Neural progenitor cell (in vitro differentiated cells): ENCODE results near the gene PGAM2.

Experiments used
- CTCF ChIP-seq: fragments of 200-600 bp; sonication (generic); IDR thresholded peaks from 2 replicates; pipeline ENCODE4 v1.5.1; 2017; ENCODE audit warnings: antibody characterized with exemption, mild to moderate bottlenecking
- EZH2 ChIP-seq: fragments of 200-600 bp; sonication (generic); IDR thresholded peaks from 2 replicates; pipeline ENCODE4 v1.6.1; 2017; ENCODE audit warnings: antibody characterized with exemption, mild to moderate bottlenecking, moderate library complexity

GRCh38 chr7:44103566-44103922, 38.2 kb upstream of the PGAM2 start:
- TF ChIP-seq CTCF = no peak
- TF ChIP-seq EZH2 = no peak
